ENCODE data around the gene ATCAY.
A peak's percentile ranks its signal among the peaks of the same experiment; 100 is the strongest.
"Not testable (repeated sequence)": the region's sequence is repeated elsewhere in the genome, so short reads cannot be mapped to it uniquely, and the experiment has no call there.

ATCAY gene

DNA sequence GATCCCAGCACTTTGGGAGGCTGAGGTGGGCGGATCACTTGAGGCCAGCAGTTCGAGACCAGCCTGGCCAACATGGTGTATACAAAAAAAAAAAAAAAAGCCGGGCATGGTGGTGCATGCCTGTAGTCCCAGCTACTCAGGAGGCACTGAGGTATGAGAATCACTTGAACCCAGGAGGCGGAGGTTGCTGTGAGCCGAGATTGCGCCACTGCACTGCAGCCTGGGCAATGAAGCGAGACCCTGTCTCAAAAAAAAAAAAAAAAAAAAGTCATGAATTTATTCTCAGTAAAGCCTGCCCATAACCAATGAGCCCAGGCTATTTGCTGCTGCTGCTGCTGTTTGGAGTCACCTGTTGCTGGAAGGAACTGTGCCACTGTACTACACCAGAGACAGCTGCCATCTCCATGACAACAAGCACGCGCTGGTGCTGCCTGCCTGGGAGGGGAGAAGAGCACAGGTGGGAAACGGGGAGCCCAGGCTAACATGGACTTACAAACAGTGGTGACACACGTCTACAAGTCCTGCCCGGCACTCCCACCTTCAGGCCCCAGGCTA lies 23.0 kb upstream of the ATCAY start:
- no peak for DNase-seq (ENCODE audit: low spot score)

DNA sequence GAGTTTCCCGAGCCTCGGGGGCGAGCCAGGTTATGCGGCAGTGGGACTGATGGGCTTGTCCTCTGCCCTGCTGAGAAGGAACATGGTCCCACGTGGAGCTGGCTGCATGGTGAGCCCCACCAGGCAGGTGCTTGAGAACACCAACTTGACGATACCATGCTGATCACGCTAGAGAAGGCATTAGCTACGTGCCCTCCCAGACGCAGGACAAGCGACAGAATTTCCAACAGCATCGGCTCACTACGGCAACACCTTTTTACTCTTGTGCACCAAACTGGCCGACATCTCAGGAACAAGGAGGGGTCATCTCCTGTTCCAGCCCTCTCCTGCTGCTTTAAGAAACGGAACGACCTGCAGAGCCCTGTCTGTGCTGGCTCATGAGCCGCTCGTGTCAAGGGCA lies 20.0 kb upstream of the ATCAY start:
- no peak for DNase-seq (ENCODE audit: low spot score)

DNA sequence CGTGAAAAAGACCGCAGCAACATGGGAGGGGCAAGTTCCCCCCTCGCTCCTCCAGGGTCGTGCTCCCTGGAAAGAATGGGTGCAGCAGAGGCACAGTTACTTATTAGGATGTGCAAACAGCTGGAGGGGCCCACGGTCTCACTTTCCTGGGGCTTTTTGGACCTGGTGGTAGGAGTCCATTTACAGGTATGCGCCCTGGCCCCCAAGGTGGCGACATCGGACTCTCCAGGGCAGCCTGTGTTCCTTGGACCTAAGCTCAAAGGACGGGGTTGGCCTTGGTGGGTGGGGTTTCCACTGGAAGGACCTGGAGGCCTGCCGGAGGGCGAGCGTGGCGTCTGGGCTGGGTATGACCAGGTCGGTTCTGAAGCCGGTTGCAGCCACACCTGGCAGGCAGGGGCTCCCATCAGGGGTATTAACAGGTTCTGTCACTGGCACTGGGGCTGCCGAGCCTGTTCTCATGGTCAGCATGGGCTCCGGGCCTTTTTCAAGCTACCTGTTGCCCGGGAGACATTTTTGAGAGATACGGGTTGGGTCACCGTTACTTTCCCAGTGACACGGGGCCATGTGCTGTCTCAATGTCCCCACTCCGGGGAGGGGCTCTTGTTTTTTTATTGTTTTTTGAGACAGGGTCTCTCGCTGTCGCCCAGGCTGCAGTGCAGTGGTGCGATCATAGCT lies 17.5 kb upstream of the ATCAY start:
- DNase-seq (ENCODE audit: low spot score): no peak

DNA sequence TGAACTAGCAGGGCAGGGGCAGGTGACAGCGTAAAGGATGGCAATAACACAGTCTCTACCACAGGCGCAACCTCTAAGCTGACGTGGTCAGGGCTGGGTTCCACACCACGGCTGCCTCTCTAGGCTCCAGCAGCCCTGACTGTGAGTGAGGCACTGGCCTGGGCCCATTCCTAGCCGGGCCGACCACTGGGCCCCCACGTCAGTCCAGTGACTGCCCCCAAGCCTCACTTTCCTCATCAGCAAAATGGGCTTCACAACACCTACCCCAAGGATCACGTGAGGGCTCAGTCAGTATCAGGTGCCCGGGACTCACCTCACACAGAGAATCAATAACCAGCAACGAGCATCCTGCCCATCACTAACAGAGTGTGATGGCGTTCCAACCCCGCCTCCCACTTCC lies 16.8 kb upstream of the ATCAY start:
- DNase-seq (ENCODE audit: low spot score): no peak

DNA sequence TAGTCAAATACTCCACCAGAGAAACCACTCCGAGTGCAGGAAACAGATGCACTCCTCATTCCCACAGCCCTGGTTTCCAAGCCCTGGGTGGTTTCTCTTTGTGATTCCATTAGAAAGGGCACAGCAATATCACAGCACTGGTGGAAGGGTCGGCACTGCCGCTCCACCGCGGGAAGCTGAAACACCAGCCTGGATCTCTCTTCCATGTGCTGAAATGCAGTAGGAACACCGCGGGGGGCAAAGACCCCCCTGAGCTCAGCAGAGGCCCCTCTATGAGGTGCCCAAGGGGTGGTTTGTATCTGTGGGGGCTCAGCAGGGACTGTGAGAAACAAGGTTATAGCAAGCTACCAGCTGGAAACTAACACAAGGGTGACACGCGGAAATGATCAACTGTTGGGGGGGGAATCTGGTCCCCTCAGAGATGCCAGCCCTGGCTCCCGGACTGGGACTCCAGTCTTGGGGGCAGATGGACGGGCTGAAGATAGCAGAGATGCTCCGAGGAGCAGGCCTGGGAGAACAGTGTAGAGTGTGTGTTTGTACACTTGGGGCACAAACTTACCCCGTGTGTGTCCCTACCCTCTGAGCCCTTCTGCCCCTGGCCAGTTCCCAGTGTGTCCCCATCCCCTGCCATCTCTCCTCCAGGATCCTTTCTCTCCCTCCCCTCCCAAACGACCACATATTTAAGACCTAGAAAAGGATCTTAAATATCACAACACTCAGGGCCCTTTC lies 13.4 kb upstream of the ATCAY start:
- DNase-seq (ENCODE audit: low spot score): no peak

DNA sequence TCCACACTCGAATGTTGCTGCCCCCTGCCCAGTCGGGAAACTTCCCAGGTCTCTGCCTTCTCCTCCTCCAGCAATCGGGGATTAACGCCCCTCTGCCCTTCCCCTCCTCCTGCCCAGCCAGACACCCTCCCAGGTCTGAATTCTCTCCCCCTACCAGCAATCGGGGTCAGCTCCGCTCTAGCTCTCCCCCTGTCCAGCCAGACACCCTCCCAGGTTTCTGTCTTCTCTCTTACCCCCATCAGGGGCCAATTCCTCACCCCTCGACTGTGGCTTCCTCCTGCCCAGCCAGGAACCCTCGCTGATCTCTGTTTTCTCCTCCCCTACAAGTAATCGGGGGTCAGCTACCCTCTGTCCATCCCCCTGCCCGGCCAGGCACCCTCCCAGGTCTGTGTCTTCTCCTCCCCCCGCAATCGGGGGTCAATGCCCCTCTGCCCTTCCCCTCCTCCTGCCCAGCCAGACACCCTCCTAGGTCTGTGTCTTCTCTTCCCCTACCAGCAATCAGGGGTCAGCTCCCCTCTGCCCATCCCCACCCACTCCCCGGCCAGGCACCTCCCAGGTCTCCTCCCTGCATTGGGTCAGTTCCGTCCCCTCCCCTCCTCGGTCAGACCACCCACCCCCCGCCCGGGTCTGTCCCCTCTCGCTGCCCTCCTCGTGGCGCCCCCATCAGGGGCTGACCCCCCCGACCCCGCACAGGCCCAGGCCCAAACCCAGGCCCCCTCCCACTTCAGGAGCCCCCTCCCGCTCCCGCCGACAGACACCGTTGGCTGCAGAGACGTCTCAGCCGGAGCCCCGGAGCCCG lies 12.3 kb upstream of the ATCAY start:
- DNase-seq (ENCODE audit: low spot score): no peak

DNA sequence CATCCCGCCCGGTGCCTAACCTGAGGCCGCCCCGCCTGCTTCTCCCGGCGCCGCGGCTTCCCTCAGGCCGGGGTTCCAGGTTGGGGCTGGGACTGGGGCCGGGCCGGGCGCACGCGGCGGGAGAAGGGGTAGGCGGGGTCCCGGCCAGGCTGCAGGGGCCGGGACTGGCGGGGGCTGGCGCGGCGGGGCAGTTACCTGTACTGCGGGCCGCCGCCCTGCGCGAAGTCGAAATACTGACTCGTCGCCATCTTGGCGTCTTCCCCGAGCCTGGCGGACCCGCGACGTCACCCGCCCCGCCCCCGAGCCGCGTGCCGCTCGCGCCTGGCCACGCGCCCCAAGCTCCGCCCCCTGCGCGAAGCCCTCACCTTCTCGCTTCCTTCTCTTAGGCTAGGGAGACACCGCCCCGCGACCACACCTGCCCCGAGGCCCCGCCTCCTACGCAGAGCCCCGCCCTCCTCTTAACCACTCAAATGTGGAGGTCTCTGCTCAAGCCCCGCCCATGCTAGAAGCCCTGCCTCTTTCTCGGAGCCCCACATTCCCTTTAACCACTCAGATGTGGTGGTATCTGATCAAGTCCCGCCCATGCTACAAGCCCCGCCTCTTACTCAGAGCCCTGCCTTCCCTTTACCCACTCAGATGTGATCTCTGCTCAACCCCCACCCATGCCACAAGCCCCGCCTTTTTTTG lies 11.6 kb upstream of the ATCAY start, which contains the start of gene ZFR2:
ZFR2 (minus strand) TSS at position 269 of the 687 bp plus-strand sequence; CDS start at position 248, 21 bp downstream.
- DNase-seq (ENCODE audit: low spot score): peak; percentile 5

DNA sequence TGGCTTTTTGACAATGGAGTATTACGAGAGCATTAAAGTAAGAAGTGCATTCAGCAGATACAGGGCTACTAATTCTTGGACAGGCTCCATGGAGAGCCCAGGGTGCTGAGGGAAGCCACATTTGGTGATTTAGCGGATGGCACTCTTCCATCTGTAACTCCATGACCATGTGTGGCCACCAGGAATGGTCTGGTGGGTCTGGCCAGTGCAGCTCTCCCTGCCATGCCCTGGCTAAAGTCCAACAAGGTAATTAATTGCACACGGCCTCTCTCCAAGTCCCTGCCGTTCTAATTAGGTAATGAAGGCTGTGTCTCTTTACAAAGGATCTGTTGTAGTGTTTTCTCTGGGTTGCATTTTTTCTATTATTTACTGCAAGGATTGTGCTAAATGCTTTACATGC lies 7.3 kb upstream of the ATCAY start:
- DNase-seq (ENCODE audit: low spot score): no peak

DNA sequence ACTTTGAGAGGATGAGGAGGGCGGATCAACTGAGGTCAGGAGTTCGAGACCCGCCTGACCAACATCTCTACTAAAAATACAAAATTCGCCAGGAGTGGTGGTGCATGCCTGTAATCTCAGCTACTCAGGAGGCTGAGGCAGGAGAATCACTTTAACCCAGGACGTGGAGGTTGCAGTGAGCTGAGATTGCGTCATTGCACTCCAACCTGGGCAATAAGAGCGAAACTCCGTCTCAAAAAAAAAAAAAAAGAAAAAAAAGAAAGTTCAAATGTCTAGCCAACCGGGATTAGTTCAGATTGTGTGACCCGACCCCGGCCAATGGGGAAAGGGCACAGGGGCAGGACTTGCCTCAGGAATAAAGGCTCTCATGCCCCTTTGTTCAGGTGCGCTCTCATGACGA lies 5.8 kb upstream of the ATCAY start:
- DNase-seq (ENCODE audit: low spot score): not testable (repeated sequence)

DNA sequence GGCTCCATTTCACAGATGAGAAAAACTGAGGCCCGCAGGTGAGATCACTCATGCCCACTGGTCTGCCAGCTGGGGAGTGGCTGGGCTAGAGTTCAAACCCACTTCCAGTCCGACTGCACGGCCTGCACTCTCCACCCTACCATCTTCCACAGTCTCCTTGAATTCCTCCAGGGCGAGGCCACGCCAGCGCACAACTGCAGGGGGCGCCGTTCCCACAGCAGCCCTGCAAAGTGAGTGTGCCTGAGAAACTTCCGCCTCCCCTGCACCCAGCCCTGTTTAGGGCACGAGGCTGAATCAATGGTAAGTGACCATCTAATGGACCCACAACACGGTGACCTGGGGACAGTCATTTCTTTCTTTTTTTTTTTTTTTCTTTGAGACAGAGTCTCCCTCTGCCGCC lies 829 bp upstream of the ATCAY start:
- DNase-seq (ENCODE audit: low spot score): no peak

DNA sequence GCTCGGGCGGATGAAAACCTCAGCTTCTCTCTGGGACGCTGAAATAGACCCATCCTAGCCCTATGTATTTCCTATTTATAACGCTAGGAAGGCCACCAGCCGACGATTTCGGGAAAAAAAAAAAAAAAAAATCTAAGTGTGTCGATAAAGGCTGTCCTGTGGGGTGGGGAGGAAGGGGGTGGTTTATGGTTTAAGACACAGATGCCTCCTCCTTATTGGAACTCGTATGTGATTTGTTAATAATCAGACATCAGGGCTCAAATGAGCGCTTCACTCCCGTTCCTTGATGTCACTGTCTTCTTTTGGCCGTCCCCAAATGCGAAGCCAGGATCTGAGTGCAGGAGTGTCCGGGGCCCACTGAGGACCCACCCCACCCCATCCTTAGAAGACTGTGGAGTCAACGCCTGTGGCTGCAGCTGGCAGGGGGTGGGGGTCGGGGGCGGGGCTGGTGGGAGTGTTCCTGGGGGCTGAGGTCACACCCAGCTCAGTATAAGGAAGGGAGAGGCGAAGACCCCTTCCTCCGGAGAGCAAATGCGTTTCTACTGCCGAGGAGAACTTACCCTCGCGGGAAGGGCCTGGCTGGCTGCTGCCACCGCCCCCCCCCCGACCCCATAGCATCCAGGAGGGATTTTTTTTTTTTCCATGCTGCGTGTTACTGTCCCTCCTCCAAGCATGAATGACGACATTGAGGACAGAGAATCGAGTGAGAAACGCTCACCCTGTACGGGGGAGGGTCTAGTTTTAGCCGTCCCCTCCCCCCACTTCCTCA lies 971 bp downstream of the ATCAY start:
- no peak for DNase-seq (ENCODE audit: low spot score)

DNA sequence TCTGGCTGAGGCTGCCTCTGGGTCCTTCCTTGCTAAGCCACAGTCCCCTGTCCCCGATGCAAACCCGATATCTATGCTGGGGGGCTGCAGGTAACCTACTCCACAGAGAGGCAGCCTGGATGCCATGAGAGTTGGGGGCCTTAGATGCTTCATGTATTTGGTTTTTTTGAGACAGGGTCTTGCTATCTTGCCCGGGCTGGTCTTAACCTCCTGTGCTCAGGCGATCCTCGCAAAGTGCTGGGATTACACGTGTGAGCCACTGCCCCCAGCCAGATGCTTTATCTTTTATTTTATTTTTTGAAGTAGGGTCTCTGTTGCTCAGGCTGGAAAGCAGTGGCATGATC lies 1.5 kb downstream of the ATCAY start:
- DNase-seq (ENCODE audit: low spot score): no peak

DNA sequence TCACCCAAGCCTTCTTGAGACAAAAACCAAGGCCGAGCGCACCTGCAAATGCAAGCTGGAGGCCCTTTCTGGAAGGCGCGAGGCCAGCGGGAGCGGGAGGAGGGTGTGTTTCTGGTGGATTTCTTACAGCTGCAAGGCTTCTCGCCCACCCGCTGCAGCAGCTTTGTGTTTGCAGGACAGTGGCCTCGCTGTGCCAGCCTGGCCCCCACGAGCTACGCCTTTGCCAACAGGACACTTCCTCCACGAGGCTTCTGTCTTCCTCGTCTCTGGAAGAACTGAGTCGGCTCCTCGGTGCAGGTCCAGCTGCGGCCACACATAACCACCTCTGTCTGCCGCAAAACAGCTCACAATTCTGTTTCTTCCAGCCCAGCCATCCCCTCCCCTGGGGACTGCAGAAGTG lies 10.1 kb downstream of the ATCAY start:
- no peak for DNase-seq (ENCODE audit: low spot score)

DNA sequence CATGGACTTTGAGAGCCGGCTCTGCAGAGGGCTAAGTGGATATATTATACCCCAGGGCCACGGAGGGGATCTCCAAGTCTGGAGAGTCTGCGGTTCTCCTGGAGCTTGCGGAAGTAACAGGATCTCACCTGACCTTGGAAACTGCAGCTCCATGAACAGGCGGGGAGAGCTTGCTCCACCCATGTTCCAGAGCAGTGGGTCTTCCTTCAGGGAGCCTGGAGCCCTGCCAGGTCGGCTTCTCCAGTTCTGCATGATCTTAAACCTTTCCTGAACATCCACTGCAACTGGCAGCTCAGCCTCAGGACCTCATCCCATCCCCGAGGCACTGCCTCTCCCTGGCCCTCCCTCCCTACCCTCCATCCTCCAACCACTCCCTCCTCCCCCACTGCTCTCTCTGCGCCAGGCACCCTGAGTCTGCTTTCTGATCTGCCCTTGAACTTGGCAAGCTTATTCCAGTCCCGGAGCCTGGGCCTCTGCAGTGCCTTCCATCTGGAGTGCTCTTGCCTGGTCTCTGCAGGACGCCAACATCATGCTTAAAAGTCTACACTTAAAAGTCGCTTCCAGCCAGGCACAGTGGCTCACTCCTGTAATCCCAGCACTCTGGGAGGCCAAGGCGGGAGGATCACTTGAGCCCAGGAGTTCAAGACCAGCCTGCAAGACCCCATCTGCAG lies 13.2 kb downstream of the ATCAY start:
- no peak for DNase-seq (ENCODE audit: low spot score)

DNA sequence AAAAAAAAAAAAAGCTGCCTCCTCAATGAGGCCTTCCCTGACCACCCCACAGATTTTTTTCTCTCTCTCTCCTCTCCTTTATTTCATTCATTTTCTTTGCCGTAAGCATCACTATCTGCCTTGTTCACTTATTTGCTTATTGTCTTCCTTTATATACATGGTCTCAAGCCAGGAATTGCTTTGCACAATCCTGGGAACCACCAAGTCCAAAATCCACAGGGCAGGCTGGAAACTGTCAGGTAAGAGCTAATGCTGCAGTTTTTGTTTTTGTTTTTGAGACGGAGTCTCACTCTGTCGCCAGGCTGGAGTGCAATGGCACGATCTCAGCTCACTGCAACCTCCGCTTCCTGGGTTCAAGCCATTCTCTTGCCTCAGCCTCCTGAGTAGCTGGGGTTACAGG lies 14.5 kb downstream of the ATCAY start:
- DNase-seq (ENCODE audit: low spot score): not testable (repeated sequence)

DNA sequence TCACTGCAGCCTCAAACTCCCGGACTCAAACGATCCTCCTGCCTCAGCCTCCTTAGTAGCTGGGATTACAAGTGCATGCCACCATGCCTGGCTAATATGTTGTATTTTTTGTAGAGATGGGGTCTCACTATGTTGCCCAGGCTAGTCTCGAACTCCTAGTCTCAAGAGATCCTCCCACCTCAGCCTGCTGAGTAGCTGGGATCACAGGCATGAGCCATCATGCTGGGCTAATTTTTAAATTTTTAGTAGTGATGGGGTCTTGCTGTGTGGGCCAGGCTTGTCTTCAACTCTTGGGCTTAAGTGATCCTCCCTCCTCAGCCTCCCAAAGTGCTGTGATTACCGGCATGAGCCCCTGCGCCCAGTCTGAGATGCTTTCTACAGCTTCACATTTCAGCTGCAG lies 15.3 kb downstream of the ATCAY start:
- DNase-seq (ENCODE audit: low spot score): no peak

DNA sequence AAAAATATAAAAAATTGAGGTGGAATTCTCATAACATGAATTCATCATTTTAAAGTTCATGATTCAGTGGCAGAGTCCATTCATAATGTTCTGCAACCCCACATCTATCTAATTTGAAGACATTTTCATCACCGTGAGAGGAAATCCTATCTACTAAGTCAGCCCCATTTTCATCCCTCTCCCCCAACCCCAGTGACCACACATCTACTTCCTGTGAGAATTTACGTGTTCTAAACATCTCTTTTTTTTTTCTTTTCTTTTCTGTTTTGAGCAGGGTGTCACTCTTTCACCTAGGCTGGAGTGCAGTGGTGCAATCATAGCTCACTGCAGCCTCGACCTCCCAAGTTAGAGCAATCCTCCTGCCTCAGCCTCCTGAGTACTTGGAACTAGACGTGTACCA lies 17.5 kb downstream of the ATCAY start:
- DNase-seq (ENCODE audit: low spot score): no peak

DNA sequence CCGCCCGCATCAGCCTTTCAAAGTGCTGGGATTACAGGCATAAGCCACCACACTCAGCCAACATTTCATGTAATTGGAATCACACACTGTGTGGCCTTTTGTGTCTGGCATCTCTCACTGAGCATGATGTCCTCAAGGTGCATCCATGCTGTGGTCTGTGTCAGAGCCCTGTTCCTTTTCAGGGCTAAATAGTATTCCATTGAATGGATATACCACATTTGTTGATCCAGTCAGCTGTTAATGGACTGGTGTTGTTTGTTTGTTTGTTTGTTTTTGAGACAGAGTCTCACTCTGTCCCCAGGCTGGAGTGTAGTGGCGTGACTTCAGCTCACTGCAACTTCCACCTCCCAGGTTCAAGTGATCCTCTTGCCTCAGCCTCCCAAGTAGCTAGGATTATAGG lies 17.9 kb downstream of the ATCAY start:
- DNase-seq (ENCODE audit: low spot score): no peak

DNA sequence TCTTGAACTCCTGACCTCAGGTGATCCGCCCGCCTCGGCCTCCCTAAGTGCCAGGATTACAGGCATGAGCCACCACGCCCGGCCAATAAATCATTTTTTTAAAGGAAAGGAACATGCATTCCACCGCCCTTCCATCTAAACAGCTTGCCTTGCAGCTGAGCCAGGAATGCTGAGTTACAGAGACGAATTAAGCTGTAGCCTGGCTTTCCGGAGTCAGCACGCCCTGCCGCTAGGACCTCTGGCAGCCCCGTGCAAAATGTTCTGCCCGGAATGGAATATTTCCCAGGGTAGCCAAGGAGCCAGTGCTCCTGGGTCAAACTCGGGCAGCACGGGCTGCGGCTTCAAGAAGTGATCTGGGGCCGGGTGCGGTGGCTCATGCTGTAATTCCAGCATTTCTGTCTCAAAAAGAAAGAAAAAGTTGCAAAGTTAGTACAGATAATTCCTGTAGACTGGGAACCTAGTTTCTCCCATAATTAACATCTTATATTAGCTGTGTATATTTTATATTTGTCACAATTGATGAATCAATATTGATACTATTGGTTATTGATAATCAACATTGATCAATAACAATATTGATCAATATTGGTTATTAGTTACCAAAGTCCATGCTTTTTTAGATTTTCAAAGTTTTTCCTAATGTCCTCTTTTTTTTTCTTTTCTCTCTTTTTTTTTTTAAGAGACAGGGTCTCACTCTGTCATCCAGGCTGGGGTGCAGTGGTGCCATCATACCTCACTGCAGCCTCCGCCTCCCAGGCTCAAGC lies 19.2 kb downstream of the ATCAY start:
- DNase-seq (ENCODE audit: low spot score): no peak

DNA sequence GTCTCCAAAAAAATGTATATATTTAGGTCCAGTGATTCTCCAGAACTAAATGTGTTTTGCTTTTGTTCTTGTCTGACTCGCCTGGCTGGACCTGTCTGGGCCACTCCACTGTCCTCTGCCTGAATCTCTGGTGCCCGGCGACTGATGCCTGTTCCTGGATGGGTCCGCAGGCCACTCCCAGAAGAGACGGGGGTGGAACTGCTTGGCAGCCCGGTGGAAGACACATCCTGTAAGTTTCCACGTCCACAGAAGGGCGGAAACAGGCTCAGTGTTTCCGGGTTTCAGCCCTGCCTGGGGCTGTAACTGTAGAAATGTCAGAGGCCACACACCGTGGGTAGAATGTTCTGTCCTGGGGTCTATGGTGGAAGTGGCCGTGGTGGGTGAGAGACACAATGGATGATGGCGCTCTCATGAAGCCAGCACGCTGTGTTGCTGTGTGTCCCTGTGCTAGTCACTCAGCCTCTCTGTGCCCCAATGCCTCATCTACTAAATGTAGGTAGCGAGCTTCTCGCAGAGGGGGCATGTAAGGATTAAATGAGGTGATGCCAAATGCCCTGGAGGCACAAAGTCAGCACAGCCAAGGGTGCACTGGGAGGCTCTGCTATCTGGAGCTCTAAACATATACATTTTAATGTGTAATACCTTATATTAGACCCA lies 22.0 kb downstream of the ATCAY start:
- DNase-seq (ENCODE audit: low spot score): no peak
